ENCODE data around the gene SLC38A7.

SLC38A7 gene

DNA sequence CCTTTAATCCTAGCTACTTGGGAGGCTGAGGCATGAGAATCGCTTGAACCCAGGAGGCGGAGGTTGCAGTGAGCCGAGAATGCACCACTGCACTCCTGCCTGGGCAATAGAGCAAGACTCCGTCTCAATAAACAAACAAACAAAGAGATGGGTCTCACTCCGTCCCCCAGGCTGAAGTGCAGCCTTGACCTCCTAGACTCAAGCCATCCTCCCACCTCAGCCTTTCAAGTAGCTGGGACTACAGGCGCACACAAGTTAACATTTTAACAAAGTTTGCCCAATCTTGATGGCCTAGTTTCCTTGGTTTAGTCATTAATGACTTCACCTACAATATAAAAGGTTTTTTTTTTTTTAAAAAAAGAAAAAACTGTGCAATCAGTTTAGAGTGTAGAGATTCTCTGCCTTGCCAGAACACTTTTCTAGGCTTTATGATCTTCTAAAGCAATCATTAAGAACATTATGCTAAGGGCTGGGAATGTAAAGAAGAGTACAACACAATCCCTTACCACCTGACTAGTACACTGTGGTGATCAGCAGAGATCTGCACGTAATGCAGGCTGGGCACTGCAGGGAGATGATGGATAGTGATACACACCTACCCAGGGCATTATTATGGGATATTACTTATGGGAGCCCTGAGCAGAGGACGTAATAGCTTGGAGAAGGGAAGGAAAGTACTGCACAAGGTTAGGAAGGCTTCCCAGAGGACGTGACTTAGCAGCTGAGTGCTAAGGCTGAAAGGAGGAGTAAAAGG is 42.6 kb upstream of the SLC38A7 start:
- no peak overlapping the region for H3K27ac ChIP-seq

GRCh38 chr16:58723109-58723508 is 38.5 kb upstream of the SLC38A7 start:
- H3K27ac ChIP-seq = no peak overlapping the region
- TF ChIP-seq ZFX (IDR thresholded peaks at IDR 0.05; ENCODE audit: borderline replicate concordance) (no peak), CTCF (IDR thresholded peaks at IDR 0.05) (no peak)

More for the DNA sequence above, 42.6 kb upstream of the SLC38A7 start:
- TF ChIP-seq CTCF (IDR thresholded peaks at IDR 0.05) (no peak), ZFX (IDR thresholded peaks at IDR 0.05; ENCODE audit: borderline replicate concordance) (no peak)

GRCh38 chr16:58717994-58718393 is 33.4 kb upstream of the SLC38A7 start:
- TF ChIP-seq ZFX (IDR thresholded peaks at IDR 0.05; ENCODE audit: borderline replicate concordance) = no peak
- TF ChIP-seq CTCF (IDR thresholded peaks at IDR 0.05) = no peak
- H3K27ac ChIP-seq = no peak overlapping the region

GRCh38 chr16:58716468-58716867 is 31.9 kb upstream of the SLC38A7 start:
- no peak for TF ChIP-seq CTCF (IDR thresholded peaks at IDR 0.05)
- TF ChIP-seq ZFX (IDR thresholded peaks at IDR 0.05; ENCODE audit: borderline replicate concordance) = no peak
- no peak overlapping the region for H3K27ac ChIP-seq

- no peak for TF ChIP-seq CTCF (IDR thresholded peaks at IDR 0.05)
- H3K27ac ChIP-seq = no peak overlapping the region
These were observed 29.2 kb upstream of the SLC38A7 start for GRCh38 chr16:58713742-58714141.

- TF ChIP-seq CTCF (IDR thresholded peaks at IDR 0.05) (no peak), ZFX (IDR thresholded peaks at IDR 0.05; ENCODE audit: borderline replicate concordance) (no peak)
- H3K27ac ChIP-seq = no peak overlapping the region
These were observed 24.8 kb upstream of the SLC38A7 start for GRCh38 chr16:58709333-58709732.

DNA sequence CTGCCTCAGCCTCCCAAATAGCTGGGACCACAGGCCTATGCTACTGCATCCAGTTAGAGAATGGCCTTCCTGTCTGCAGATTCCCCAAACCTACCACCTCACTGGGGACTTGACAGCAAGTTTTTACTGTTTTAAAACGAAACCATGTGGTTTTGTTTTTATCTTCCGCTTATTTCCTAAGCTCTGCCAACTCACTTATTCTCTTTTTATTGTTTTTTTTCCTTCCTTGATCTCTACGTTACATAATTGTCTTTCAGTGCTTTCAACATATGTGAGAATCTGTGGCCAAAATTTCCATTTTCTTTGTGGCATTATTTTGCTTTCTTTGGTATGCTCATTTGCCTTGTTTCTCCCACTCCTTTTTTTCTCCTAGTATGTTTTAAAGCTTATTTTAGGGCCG is 14.6 kb upstream of the SLC38A7 start:
- TF ChIP-seq CTCF (IDR thresholded peaks at IDR 0.05) (no peak), ZFX (IDR thresholded peaks at IDR 0.05; ENCODE audit: borderline replicate concordance) (no peak)
- H3K27ac ChIP-seq = no peak overlapping the region

Measured in 22Rv1 (cell line).